Panc1 (cell line): ENCODE data around the gene GPRC5B. TPM values are rescaled to one million over a fixed set of nuclear protein-coding genes. Genes with fewer than 3 reads are reported as not detected.

Experiments
- ATAC-seq: fragments of 200-7000 bp; cut with Tn5 transposase; 2 replicates; pipeline ENCODE4 v1.9.1; 2020; ENCODE audit warnings: mild to moderate bottlenecking, moderate library complexity
- BruUV-seq: library from RNA; stranded (reverse); fragments of 400-500 nt; replicated peaks from 2 replicates; lab custom pipeline; 2021; lab: Mats Ljungman, UMichigan
- CTCF ChIA-PET: fragments of 300-600 bp; sonication (Branson Sonifier 250); formaldehyde crosslinking; loops from one replicate; lab custom pipeline; 2022; ENCODE audit warnings: antibody characterized with exemption; lab: Charles Lee
- POLR2A ChIA-PET: fragments of 300-600 bp; sonication (Branson Sonifier 250); formaldehyde crosslinking; loops from one replicate; lab custom pipeline; 2022; ENCODE audit warnings: antibody characterized with exemption; lab: Charles Lee
- DNase-seq: peaks from one replicate; pipeline ENCODE4 v3.0.0-alpha.2; 2010; ENCODE audit warnings: low read depth, low spot score
- H3K27ac ChIP-seq: 2 replicates; pipeline ENCODE4 v1.5.1; 2011; ENCODE audit warnings: mild to moderate bottlenecking, low read length, inconsistent platforms
- H3K27me3 ChIP-seq: fragments of 200-500 bp; sonication (Bioruptor generic); 2 replicates; pipeline ENCODE4 v1.6.0; 2014; ENCODE audit warnings: low read length, inconsistent platforms; ENCODE audit not compliant: control insufficient read depth, insufficient read depth
- H3K36me3 ChIP-seq: fragments of 200-500 bp; sonication (Bioruptor generic); 2 replicates; pipeline ENCODE4 v1.5.1; 2014; ENCODE audit warnings: inconsistent platforms, mild to moderate bottlenecking, low read length, moderate library complexity; ENCODE audit not compliant: control insufficient read depth, insufficient read depth
- H3K4me1 ChIP-seq: 2 replicates; pipeline ENCODE4 v1.5.1; 2011; ENCODE audit warnings: inconsistent platforms, mild to moderate bottlenecking, low read length, moderate library complexity; ENCODE audit not compliant: control insufficient read depth, insufficient read depth
- H3K4me3 ChIP-seq, 2 experiments: 2 replicates each; pipeline ENCODE4 v1.5.1; 2011 to 2012; ENCODE audit warnings: low read depth in 2 of 2, low read length in 2 of 2, mild to moderate bottlenecking in 2 of 2, inconsistent platforms in 1 of 2, moderate library complexity in 1 of 2
- H3K9me3 ChIP-seq: fragments of 200-500 bp; sonication (Bioruptor generic); 2 replicates; pipeline ENCODE4 v1.5.1; 2014; ENCODE audit warnings: low read depth, mild to moderate bottlenecking, inconsistent platforms, low read length, moderate library complexity; ENCODE audit not compliant: control insufficient read depth, insufficient read depth
- CTCF ChIP-seq: fragments of 450-650 bp; IDR thresholded peaks from 2 replicates; pipeline ENCODE4 v1.5.1; 2017; ENCODE audit warnings: mild to moderate bottlenecking
- POLR2AphosphoS5 ChIP-seq: IDR thresholded peaks from 2 replicates; pipeline ENCODE4 v1.6.1; 2012; ENCODE audit warnings: mild to moderate bottlenecking, low read depth, low read length, moderate library complexity
- SIN3A ChIP-seq: IDR thresholded peaks from 2 replicates; pipeline ENCODE4 v1.6.1; 2012; ENCODE audit warnings: low read depth, mild to moderate bottlenecking, low read length, moderate library complexity, borderline replicate concordance; ENCODE audit not compliant: insufficient read depth
- TCF7L2 ChIP-seq: IDR thresholded peaks from 2 replicates; pipeline ENCODE4 v1.6.1; 2011; ENCODE audit warnings: mild to moderate bottlenecking, low read depth, low read length, inconsistent platforms
- in situ Hi-C: cut with HindIII; loops from 2 replicates; pipeline ENCODE4 v1.10.0; 2016; ENCODE audit warnings: low sequenced_read_pairs, low pct_unique_long_range_greater_than_20kb
- intact Hi-C: fragments of 100-400 bp; cut with micrococcal nuclease; formaldehyde crosslinking; loops from one replicate; pipeline ENCODE4 v1.10.0; 2022; ENCODE audit not compliant: unreplicated experiment
- total RNA-seq: library from RNA; stranded (reverse); gene quantifications from one replicate; pipeline ENCODE4 v1.2.1, GENCODE V29; 2021; ENCODE audit not compliant: unreplicated experiment
- TF ChIP-seq, protein P1 (sequence below), 2 experiments: IDR thresholded peaks; 2 replicates each; pipeline ENCODE4 v1.6.1; 2011 to 2012; ENCODE audit warnings: low read depth in 2 of 2, control low read depth in 1 of 2, low read length in 1 of 2, mild to moderate bottlenecking in 1 of 2, moderate library complexity in 1 of 2; ENCODE audit not compliant: insufficient read depth in 1 of 2

The GPRC5B gene
- total RNA-seq, 1 experiment from 2014 or later: 10.4 TPM

GRCh38 chr16:19911204-19911603 lies 26.6 kb upstream of the GPRC5B start:
- Histone ChIP-seq H3K27ac (no peak overlapping the region), H3K36me3 (no peaks in the 10 kb centered on the region), H3K9me3 (no peaks in the 10 kb centered on the region), H3K4me1 (no peaks in the 10 kb centered on the region), H3K27me3 (no peaks in the 10 kb centered on the region), H3K4me3 (no peak overlapping the region)
- POLR2A ChIA-PET: no interaction called here
- CTCF ChIA-PET: interaction anchor here (2.8 kb wide), 1 partner anchor 389 kb away, joined by 10 read pairs; no protein-coding TSS in a partner anchor
- in situ Hi-C loops (no loop called here), intact Hi-C loops (no loop called here)
- BruUV-seq: no TSS peak
- TF ChIP-seq TCF7L2 (no peak), CTCF (no peak), SIN3A (no peak), POLR2AphosphoS5 (no peak)
- TF ChIP-seq, protein P1, sequence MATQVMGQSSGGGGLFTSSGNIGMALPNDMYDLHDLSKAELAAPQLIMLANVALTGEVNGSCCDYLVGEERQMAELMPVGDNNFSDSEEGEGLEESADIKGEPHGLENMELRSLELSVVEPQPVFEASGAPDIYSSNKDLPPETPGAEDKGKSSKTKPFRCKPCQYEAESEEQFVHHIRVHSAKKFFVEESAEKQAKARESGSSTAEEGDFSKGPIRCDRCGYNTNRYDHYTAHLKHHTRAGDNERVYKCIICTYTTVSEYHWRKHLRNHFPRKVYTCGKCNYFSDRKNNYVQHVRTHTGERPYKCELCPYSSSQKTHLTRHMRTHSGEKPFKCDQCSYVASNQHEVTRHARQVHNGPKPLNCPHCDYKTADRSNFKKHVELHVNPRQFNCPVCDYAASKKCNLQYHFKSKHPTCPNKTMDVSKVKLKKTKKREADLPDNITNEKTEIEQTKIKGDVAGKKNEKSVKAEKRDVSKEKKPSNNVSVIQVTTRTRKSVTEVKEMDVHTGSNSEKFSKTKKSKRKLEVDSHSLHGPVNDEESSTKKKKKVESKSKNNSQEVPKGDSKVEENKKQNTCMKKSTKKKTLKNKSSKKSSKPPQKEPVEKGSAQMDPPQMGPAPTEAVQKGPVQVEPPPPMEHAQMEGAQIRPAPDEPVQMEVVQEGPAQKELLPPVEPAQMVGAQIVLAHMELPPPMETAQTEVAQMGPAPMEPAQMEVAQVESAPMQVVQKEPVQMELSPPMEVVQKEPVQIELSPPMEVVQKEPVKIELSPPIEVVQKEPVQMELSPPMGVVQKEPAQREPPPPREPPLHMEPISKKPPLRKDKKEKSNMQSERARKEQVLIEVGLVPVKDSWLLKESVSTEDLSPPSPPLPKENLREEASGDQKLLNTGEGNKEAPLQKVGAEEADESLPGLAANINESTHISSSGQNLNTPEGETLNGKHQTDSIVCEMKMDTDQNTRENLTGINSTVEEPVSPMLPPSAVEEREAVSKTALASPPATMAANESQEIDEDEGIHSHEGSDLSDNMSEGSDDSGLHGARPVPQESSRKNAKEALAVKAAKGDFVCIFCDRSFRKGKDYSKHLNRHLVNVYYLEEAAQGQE (IDR thresholded peaks at IDR 0.05; ENCODE audit: insufficient read depth in 1 of 2, low read depth in 2 of 2, low read length in 1 of 2): no peak
- DNase-seq (no peak), ATAC-seq (no peak)

DNA sequence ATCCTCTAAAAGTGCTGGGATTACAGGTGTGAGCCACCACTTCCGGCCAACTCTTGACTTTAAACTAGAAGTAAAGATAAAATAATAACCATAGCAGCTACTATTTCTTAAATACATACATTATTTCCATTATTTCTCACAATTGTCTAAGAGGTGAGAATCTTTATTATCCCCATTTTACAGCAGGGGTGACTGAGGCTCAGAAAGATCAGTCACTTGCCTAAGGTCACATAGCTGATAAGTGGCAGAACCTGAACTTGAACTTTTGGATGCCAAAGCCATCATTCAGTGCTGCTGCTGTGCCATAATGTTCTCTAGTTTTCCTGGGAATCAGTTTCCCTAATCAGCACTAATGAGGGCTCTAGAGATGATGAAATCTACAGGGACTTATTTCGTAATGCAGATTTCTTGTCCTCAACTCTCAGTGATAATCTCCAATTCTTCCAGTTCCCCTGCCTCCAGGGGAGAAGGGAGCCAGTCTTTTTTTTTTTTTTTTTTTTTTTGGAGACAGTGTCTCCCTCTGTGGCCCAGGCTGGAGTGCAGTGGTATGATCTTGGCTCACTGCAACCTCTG lies 25.2 kb upstream of the GPRC5B start:
- intact Hi-C loops: no loop called here

More for the DNA sequence above, 25.2 kb upstream of the GPRC5B start:
- Histone ChIP-seq H3K4me3 (no peak overlapping the region), H3K27ac (no peak overlapping the region), H3K4me1 (no peaks in the 10 kb centered on the region), H3K9me3 (no peaks in the 10 kb centered on the region), H3K27me3 (no peaks in the 10 kb centered on the region), H3K36me3 (no peaks in the 10 kb centered on the region)
- POLR2A ChIA-PET: no interaction called here
- CTCF ChIA-PET: interaction anchor here (3.9 kb wide), 1 partner anchor 391 kb away, joined by 93 read pairs; no protein-coding TSS in a partner anchor
- DNase-seq (no peak), ATAC-seq (no peak)
- in situ Hi-C loops: no loop called here
- TF ChIP-seq TCF7L2 (no peak), SIN3A (no peak), CTCF (no peak), POLR2AphosphoS5 (no peak)
- TF ChIP-seq, protein P1 (IDR thresholded peaks at IDR 0.05; ENCODE audit: insufficient read depth in 1 of 2, low read depth in 2 of 2, low read length in 1 of 2): no peak
- BruUV-seq: no TSS peak
